ENCODE measurements around the gene PGA5. TPM values are rescaled to one million over a fixed set of nuclear protein-coding genes. Genes with fewer than 3 reads are reported as not detected.

Gene PGA5
- total and polyA plus RNA-seq, 10 donors: 0.06 to 3.3 (median 1.4) TPM; not detected in 1

GRCh38 chr11:61280883-61281580 lies 40.1 kb downstream of the PGA5 start:
- intact Hi-C loops (cut with DNase I; ENCODE audit: low total_unique reads): no loop called here
- H3K36me3 ChIP-seq: no peaks in the 10 kb centered on the region
- no peak overlapping the region for H3K27ac ChIP-seq
- H3K4me3 ChIP-seq: no peak overlapping the region
- H3K4me1 ChIP-seq: no peaks in the 10 kb centered on the region
- H3K27me3 ChIP-seq (replicated peaks in 1 of 7): no peaks in the 10 kb centered on the region
- no peaks in the 10 kb centered on the region for H3K9me3 ChIP-seq
- no peak for TF ChIP-seq CTCF (IDR thresholded peaks at IDR 0.05 in 8 of 11, conservative IDR thresholded peaks at IDR 0.05 in 3 of 11)
- TF ChIP-seq POLR2A (IDR thresholded peaks at IDR 0.05): no peak
- TF ChIP-seq POLR2AphosphoS5 (IDR thresholded peaks at IDR 0.05): no peak
- WGBS, 5 donors: 85 to 95% (median 91%) methylated on average over 20 of the region's 20 CpGs
- no peak for DNase-seq

GRCh38 chr11:61281581-61282250 lies 40.7 kb downstream of the PGA5 start:
- Histone ChIP-seq H3K27ac (no peak overlapping the region), H3K4me3 (no peak overlapping the region), H3K9me3 (no peaks in the 10 kb centered on the region), H3K36me3 (no peaks in the 10 kb centered on the region), H3K27me3 (replicated peaks in 1 of 7) (no peaks in the 10 kb centered on the region), H3K4me1 (no peaks in the 10 kb centered on the region)
- WGBS, 5 donors: 68 to 72% (median 70%) methylated on average over 28 to 35 of the region's 35 CpGs
- TF ChIP-seq POLR2AphosphoS5 (IDR thresholded peaks at IDR 0.05): no peak
- TF ChIP-seq CTCF (IDR thresholded peaks at IDR 0.05 in 8 of 11, conservative IDR thresholded peaks at IDR 0.05 in 3 of 11): no peak
- TF ChIP-seq POLR2A (IDR thresholded peaks at IDR 0.05): no peak
- no peak for DNase-seq
- intact Hi-C loops (cut with DNase I; ENCODE audit: low total_unique reads): no loop called here

- Histone ChIP-seq H3K27ac (no peak overlapping the region), H3K27me3 (replicated peaks in 1 of 7) (no peaks in the 10 kb centered on the region), H3K4me3 (no peak overlapping the region), H3K9me3 (no peaks in the 10 kb centered on the region), H3K36me3 (no peaks in the 10 kb centered on the region), H3K4me1 (no peaks in the 10 kb centered on the region)
- intact Hi-C loops (cut with DNase I; ENCODE audit: low total_unique reads): no loop called here
- WGBS, 5 donors: 82 to 96% (median 91%) methylated on average over 4 of the region's 4 CpGs
- no peak for DNase-seq
- TF ChIP-seq CTCF (IDR thresholded peaks at IDR 0.05 in 8 of 11, conservative IDR thresholded peaks at IDR 0.05 in 3 of 11): no peak
- TF ChIP-seq POLR2AphosphoS5 (IDR thresholded peaks at IDR 0.05): no peak
- no peak for TF ChIP-seq POLR2A (IDR thresholded peaks at IDR 0.05)
These were observed 42.6 kb downstream of the PGA5 start for GRCh38 chr11:61283613-61284012.

GRCh38 chr11:61287338-61287977 lies 46.5 kb downstream of the PGA5 start:
- Histone ChIP-seq H3K36me3 (no peaks in the 10 kb centered on the region), H3K4me1 (no peaks in the 10 kb centered on the region), H3K27ac (no peak overlapping the region), H3K9me3 (no peaks in the 10 kb centered on the region), H3K4me3 (no peak overlapping the region), H3K27me3 (replicated peaks in 1 of 7) (peaks cover 0 to 8% (median 0%) of the 10 kb centered on the region in 7 donors)
- 77 to 91% (median 81%) methylated on average over 12 to 14 of the region's 14 CpGs for WGBS, 5 donors
- intact Hi-C loops (cut with DNase I; ENCODE audit: low total_unique reads): no loop called here
- no peak for DNase-seq
- no peak for TF ChIP-seq POLR2A (IDR thresholded peaks at IDR 0.05)
- TF ChIP-seq POLR2AphosphoS5 (IDR thresholded peaks at IDR 0.05): no peak
- TF ChIP-seq CTCF (IDR thresholded peaks at IDR 0.05 in 8 of 11, conservative IDR thresholded peaks at IDR 0.05 in 3 of 11): no peak

Measured in spleen (tissue), 11 donors.